Type B pancreatic cell (in vitro differentiated cells): Measurements from ENCODE around the gene ACKR3. TPM values are rescaled to one million over a fixed set of nuclear protein-coding genes. Genes with fewer than 3 reads are reported as not detected.

Experiments
- DNase-seq: peaks from one replicate; pipeline ENCODE4 v3.0.0; 2021; ENCODE audit warnings: mixed read lengths; ENCODE audit not compliant: unreplicated experiment; ENCODE audit errors: extremely low spot score
- H3K27ac Mint-ChIP-seq: 2 replicates; pipeline ENCODE4 v1.8.0; 2021; ENCODE audit warnings: mild to moderate bottlenecking, mixed read lengths
- H3K27me3 Mint-ChIP-seq: 2 replicates; pipeline ENCODE4 v1.8.0; 2021; ENCODE audit warnings: mixed read lengths
- H3K36me3 Mint-ChIP-seq: 2 replicates; pipeline ENCODE4 v1.8.0; 2021; ENCODE audit warnings: mixed read lengths
- H3K4me1 Mint-ChIP-seq: one replicate; pipeline ENCODE4 v1.8.0; 2021; ENCODE audit warnings: mixed read lengths; ENCODE audit not compliant: unreplicated experiment
- H3K4me3 Mint-ChIP-seq: 2 replicates; pipeline ENCODE4 v1.8.0; 2021; ENCODE audit warnings: mild to moderate bottlenecking, mixed read lengths
- H3K9me3 Mint-ChIP-seq: 2 replicates; pipeline ENCODE4 v1.8.0; 2021; ENCODE audit warnings: mixed read lengths
- CTCF ChIP-seq: fragments of 200-600 bp; sonication (generic); conservative IDR thresholded peaks from 2 replicates; pipeline ENCODE4 v1.5.0; 2021; ENCODE audit warnings: antibody characterized with exemption, mild to moderate bottlenecking
- total RNA-seq: library from RNA; stranded (reverse); gene quantifications from 2 replicates; pipeline ENCODE4 v1.2.1, GENCODE V29; 2021; ENCODE audit warnings: low replicate concordance

ACKR3 gene
- total RNA-seq, 1 donor from 2014 or later = 44.6 TPM

GRCh38 chr2:236588932-236589592 is 19.4 kb downstream of the ACKR3 start:
- H3K4me3 Mint-ChIP-seq = no peak overlapping the region
- no peak overlapping the region for H3K27ac Mint-ChIP-seq
- peaks cover 7% of the 10 kb centered on the region for H3K36me3 Mint-ChIP-seq

GRCh38 chr2:236590846-236591245 is 21.2 kb downstream of the ACKR3 start:
- no peak for TF ChIP-seq CTCF
- H3K36me3 Mint-ChIP-seq = peaks cover 3% of the 10 kb centered on the region
- H3K27me3 Mint-ChIP-seq = no peaks in the 10 kb centered on the region
- no peak for DNase-seq
- H3K27ac Mint-ChIP-seq = no peak overlapping the region
- no peak overlapping the region for H3K4me3 Mint-ChIP-seq
- H3K4me1 Mint-ChIP-seq = no peaks in the 10 kb centered on the region
- peaks cover 8% of the 10 kb centered on the region for H3K9me3 Mint-ChIP-seq

More at GRCh38 chr2:236588932-236589592, 19.4 kb downstream of the ACKR3 start:
- no peak for DNase-seq
- TF ChIP-seq CTCF = no peak
- Mint-ChIP-seq H3K27me3 (no peaks in the 10 kb centered on the region), H3K9me3 (peaks cover 10% of the 10 kb centered on the region), H3K4me1 (peaks cover 12% of the 10 kb centered on the region)

GRCh38 chr2:236592821-236593220 is 23.2 kb downstream of the ACKR3 start:
- DNase-seq = no peak

GRCh38 chr2:236593531-236593930 is 23.9 kb downstream of the ACKR3 start:
- Mint-ChIP-seq H3K9me3 (no peaks in the 10 kb centered on the region), H3K4me3 (no peak overlapping the region), H3K36me3 (no peaks in the 10 kb centered on the region), H3K27ac (no peak overlapping the region), H3K27me3 (no peaks in the 10 kb centered on the region), H3K4me1 (no peaks in the 10 kb centered on the region)
- TF ChIP-seq CTCF = no peak
- no peak for DNase-seq

More at GRCh38 chr2:236592821-236593220, 23.2 kb downstream of the ACKR3 start:
- H3K4me3 Mint-ChIP-seq = no peak overlapping the region
- H3K36me3 Mint-ChIP-seq = no peaks in the 10 kb centered on the region
- no peaks in the 10 kb centered on the region for H3K9me3 Mint-ChIP-seq
- no peaks in the 10 kb centered on the region for H3K27me3 Mint-ChIP-seq
- no peak overlapping the region for H3K27ac Mint-ChIP-seq
- H3K4me1 Mint-ChIP-seq = no peaks in the 10 kb centered on the region
- no peak for TF ChIP-seq CTCF

- H3K36me3 Mint-ChIP-seq = no peaks in the 10 kb centered on the region
- H3K9me3 Mint-ChIP-seq = no peaks in the 10 kb centered on the region
- no peak for TF ChIP-seq CTCF
- H3K4me1 Mint-ChIP-seq = no peaks in the 10 kb centered on the region
- H3K27me3 Mint-ChIP-seq = no peaks in the 10 kb centered on the region
- H3K4me3 Mint-ChIP-seq = no peak overlapping the region
- no peak overlapping the region for H3K27ac Mint-ChIP-seq
- DNase-seq = no peak
Observed at GRCh38 chr2:236593956-236594355, 24.3 kb downstream of the ACKR3 start.
